NT2/D1 (cell line): ENCODE results near the gene DNTTIP2.
"Not testable (repeated sequence)": the region's sequence is repeated elsewhere in the genome, so short reads cannot be mapped to it uniquely, and the experiment has no call there.

Source experiments
- DNase-seq: peaks from one replicate; pipeline ENCODE4 v3.0.0-alpha.2; 2011; ENCODE audit warnings: low read depth, low spot score
- H3K27me3 ChIP-seq: 2 replicates; pipeline ENCODE4 v1.6.0; 2011; ENCODE audit warnings: mild to moderate bottlenecking; ENCODE audit not compliant: insufficient read length, insufficient read depth
- H3K36me3 ChIP-seq: 2 replicates; pipeline ENCODE4 v1.6.1; 2011; ENCODE audit warnings: mild to moderate bottlenecking, low read length, mixed read lengths; ENCODE audit not compliant: insufficient read depth, insufficient read length
- H3K4me1 ChIP-seq: 2 replicates; pipeline ENCODE4 v1.5.1; 2011; ENCODE audit not compliant: insufficient read depth, insufficient read length
- H3K4me3 ChIP-seq: 2 replicates; pipeline ENCODE4 v1.5.1; 2011; ENCODE audit warnings: low read depth; ENCODE audit not compliant: insufficient read length
- H3K9ac ChIP-seq: 2 replicates; pipeline ENCODE4 v1.6.0; 2011; ENCODE audit warnings: low read depth; ENCODE audit not compliant: insufficient read length
- H3K9me3 ChIP-seq: 2 replicates; pipeline ENCODE4 v1.5.1; 2011; ENCODE audit warnings: mild to moderate bottlenecking, low read length; ENCODE audit not compliant: insufficient read depth
- SUZ12 ChIP-seq: IDR thresholded peaks from 2 replicates; pipeline ENCODE4 v1.6.1; 2011; ENCODE audit not compliant: insufficient read length, insufficient read depth; ENCODE audit errors: extremely low read depth
- YY1 ChIP-seq: IDR thresholded peaks from 2 replicates; pipeline ENCODE4 v1.6.1; 2011; ENCODE audit not compliant: insufficient read length, insufficient read depth
- ZNF274 ChIP-seq: IDR thresholded peaks from 2 replicates; pipeline ENCODE4 v1.6.1; 2011; ENCODE audit warnings: mild to moderate bottlenecking, low read depth, low read length

DNTTIP2 gene

DNA sequence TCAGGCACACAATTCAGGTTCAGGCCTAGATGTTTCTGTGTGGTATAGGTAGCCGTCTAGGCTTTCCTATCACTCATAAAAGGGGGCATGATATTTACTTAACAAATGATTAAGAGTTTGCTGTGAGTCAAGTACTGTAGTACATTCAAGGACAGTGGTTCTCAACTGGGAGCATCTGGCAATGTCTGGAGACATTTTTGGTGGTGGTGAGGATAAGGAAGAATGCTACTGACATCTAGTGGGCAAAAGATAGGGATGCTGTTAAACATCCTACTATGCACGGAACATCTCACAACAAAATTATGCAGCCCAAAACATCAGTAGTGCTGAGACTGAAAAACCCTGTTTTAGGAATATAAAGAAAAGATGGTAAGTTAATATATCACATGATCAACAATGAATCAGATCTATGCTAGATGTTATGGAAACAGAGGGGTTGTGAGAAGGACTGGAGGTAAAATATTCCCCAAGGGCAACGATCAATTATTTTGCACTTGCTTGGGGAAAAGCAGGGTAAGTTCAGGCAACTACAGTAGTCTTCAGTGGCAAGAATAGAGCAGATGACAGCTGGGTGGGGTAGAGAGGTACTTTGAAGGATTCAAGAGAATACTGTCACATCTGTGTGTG is 4.9 kb downstream of the DNTTIP2 start:
- Histone ChIP-seq H3K9me3 (no peaks in the 10 kb centered on the region), H3K9ac (no peak overlapping the region), H3K4me1 (no peaks in the 10 kb centered on the region), H3K27me3 (no peaks in the 10 kb centered on the region), H3K36me3 (peaks cover 86% of the 10 kb centered on the region), H3K4me3 (no peak overlapping the region)
- DNase-seq: no peak
- no peak for TF ChIP-seq YY1
- TF ChIP-seq ZNF274: no peak
- TF ChIP-seq SUZ12: no peak

GRCh38 chr1:93871366-93871765 is 7.6 kb downstream of the DNTTIP2 start:
- no peak for DNase-seq
- Histone ChIP-seq H3K4me1 (no peaks in the 10 kb centered on the region), H3K4me3 (no peak overlapping the region), H3K27me3 (no peaks in the 10 kb centered on the region), H3K9ac (no peak overlapping the region), H3K9me3 (no peaks in the 10 kb centered on the region), H3K36me3 (peaks cover 75% of the 10 kb centered on the region)
- TF ChIP-seq ZNF274 (no peak), SUZ12 (no peak), YY1 (no peak)

- TF ChIP-seq SUZ12 (no peak), YY1 (no peak)
- H3K9me3 ChIP-seq: no peaks in the 10 kb centered on the region
- no peaks in the 10 kb centered on the region for H3K4me1 ChIP-seq
- no peaks in the 10 kb centered on the region for H3K27me3 ChIP-seq
- DNase-seq: no peak
- no peak overlapping the region for H3K9ac ChIP-seq
- peaks cover 58% of the 10 kb centered on the region for H3K36me3 ChIP-seq
- no peak overlapping the region for H3K4me3 ChIP-seq
Measured at GRCh38 chr1:93869653-93870052, 9.4 kb downstream of the DNTTIP2 start.

GRCh38 chr1:93868492-93868891 is 10.5 kb downstream of the DNTTIP2 start:
- H3K27me3 ChIP-seq, DNase-seq, H3K4me1 ChIP-seq, H3K9me3 ChIP-seq, H3K9ac ChIP-seq, H3K4me3 ChIP-seq: not testable (repeated sequence)
- peaks cover 47% of the 10 kb centered on the region for H3K36me3 ChIP-seq

DNA sequence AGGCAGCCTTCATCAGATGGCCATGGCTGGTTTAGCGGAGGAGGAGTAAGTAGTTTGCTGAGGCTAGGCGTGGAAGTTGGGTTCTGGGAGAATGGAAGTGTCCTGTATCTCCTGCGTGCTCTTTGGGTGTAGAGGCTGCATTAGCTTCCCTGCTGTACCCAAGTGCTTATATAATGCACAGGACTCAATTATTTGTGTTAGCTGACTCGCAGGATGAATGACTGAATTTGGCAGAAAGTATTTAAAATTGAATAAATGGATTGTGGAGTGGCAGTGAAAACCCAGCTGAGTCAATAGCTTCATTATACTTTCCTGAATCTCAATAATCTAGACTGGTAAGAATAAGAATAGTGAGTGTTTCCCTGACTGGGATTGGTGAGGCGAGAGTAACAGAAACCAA is 13.8 kb downstream of the DNTTIP2 start:
- no peak for TF ChIP-seq YY1
- TF ChIP-seq ZNF274: no peak
- no peak for TF ChIP-seq SUZ12
- Histone ChIP-seq H3K4me3 (no peak overlapping the region), H3K9ac (no peak overlapping the region), H3K36me3 (peaks cover 15% of the 10 kb centered on the region), H3K27me3 (no peaks in the 10 kb centered on the region), H3K4me1 (no peaks in the 10 kb centered on the region), H3K9me3 (no peaks in the 10 kb centered on the region)
- no peak for DNase-seq

GRCh38 chr1:93864175-93864574 is 14.8 kb downstream of the DNTTIP2 start:
- Histone ChIP-seq H3K4me3 (no peak overlapping the region), H3K36me3 (peaks cover 5% of the 10 kb centered on the region), H3K4me1 (no peaks in the 10 kb centered on the region), H3K27me3 (no peaks in the 10 kb centered on the region), H3K9ac (no peak overlapping the region), H3K9me3 (no peaks in the 10 kb centered on the region)
- DNase-seq: no peak
- no peak for TF ChIP-seq ZNF274
- no peak for TF ChIP-seq YY1
- no peak for TF ChIP-seq SUZ12

DNA sequence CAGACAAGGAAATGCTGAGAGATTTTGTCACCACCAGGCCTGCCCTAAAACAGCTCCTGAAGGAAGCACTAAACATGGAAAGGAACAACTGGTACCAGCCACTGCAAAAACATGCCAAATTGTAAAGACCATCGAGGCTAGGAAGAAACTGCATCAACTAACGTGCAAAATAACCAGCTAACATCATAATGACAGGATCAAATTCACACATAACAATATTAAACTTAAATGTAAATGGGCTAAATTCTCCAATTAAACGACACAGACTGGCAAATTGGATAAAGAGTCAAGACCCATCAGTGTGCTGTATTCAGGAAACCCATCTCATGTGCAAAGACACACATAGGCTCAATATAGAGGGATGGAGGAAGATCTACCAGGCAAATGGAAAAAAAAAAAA is 21.4 kb downstream of the DNTTIP2 start:
- not testable (repeated sequence) for DNase-seq, H3K36me3 ChIP-seq, H3K9ac ChIP-seq, H3K27me3 ChIP-seq, H3K4me3 ChIP-seq, H3K4me1 ChIP-seq
- H3K9me3 ChIP-seq: peaks cover 15% of the 10 kb centered on the region

- H3K9ac ChIP-seq, H3K4me1 ChIP-seq, H3K4me3 ChIP-seq, H3K27me3 ChIP-seq, DNase-seq, H3K36me3 ChIP-seq: not testable (repeated sequence)
- H3K9me3 ChIP-seq: peaks cover 15% of the 10 kb centered on the region
Measured at GRCh38 chr1:93855983-93856382, 23.0 kb downstream of the DNTTIP2 start.
